ENCODE results near the gene FOXP1. TPM values are rescaled to one million over a fixed set of nuclear protein-coding genes. Genes with fewer than 3 reads are reported as not detected.

Gene FOXP1
- total RNA-seq, 4 donors from 2014 or later: 54.2 to 152 (median 129) TPM

GRCh38 chr3:71281280-71281679, 302.2 kb downstream of the FOXP1 start:
- intact Hi-C loops (cut with DNase I; ENCODE audit: low total_unique reads): no loop called here
- H3K27me3 ChIP-seq: no peaks in the 10 kb centered on the region
- no peaks in the 10 kb centered on the region for H3K9me3 ChIP-seq
- no peak overlapping the region for H3K4me3 ChIP-seq
- H3K36me3 ChIP-seq: no peaks in the 10 kb centered on the region
- TF ChIP-seq POLR2A (IDR thresholded peaks at IDR 0.05): no peak
- TF ChIP-seq CTCF (IDR thresholded peaks at IDR 0.05): no peak
- DNase-seq: no peak
- H3K27ac ChIP-seq: no peak overlapping the region
- H3K4me1 ChIP-seq: no peaks in the 10 kb centered on the region

GRCh38 chr3:71277341-71277740, 306.2 kb downstream of the FOXP1 start:
- intact Hi-C loops (cut with DNase I; ENCODE audit: low total_unique reads): no loop called here
- H3K36me3 ChIP-seq: no peaks in the 10 kb centered on the region
- no peaks in the 10 kb centered on the region for H3K4me1 ChIP-seq
- no peaks in the 10 kb centered on the region for H3K27me3 ChIP-seq
- H3K9me3 ChIP-seq: no peaks in the 10 kb centered on the region
- no peak overlapping the region for H3K27ac ChIP-seq
- no peak for TF ChIP-seq CTCF (IDR thresholded peaks at IDR 0.05)
- no peak for TF ChIP-seq POLR2A (IDR thresholded peaks at IDR 0.05)
- H3K4me3 ChIP-seq: no peak overlapping the region
- no peak for DNase-seq

- TF ChIP-seq CTCF (IDR thresholded peaks at IDR 0.05) (no peak), POLR2A (IDR thresholded peaks at IDR 0.05) (no peak)
- DNase-seq: no peak
- H3K36me3 ChIP-seq: no peaks in the 10 kb centered on the region
- H3K4me3 ChIP-seq: no peak overlapping the region
- H3K27me3 ChIP-seq: no peaks in the 10 kb centered on the region
- intact Hi-C loops (cut with DNase I; ENCODE audit: low total_unique reads): no loop called here
- H3K9me3 ChIP-seq: no peaks in the 10 kb centered on the region
- no peak overlapping the region for H3K27ac ChIP-seq
- H3K4me1 ChIP-seq: no peaks in the 10 kb centered on the region
Measured at GRCh38 chr3:71276531-71276930, 307.0 kb downstream of the FOXP1 start.

- H3K4me1 ChIP-seq: no peaks in the 10 kb centered on the region
- H3K27me3 ChIP-seq: no peaks in the 10 kb centered on the region
- H3K9me3 ChIP-seq: no peaks in the 10 kb centered on the region
- H3K36me3 ChIP-seq: no peaks in the 10 kb centered on the region
- no peak for DNase-seq
- no peak for TF ChIP-seq CTCF (IDR thresholded peaks at IDR 0.05)
- no peak for TF ChIP-seq POLR2A (IDR thresholded peaks at IDR 0.05)
- H3K4me3 ChIP-seq: no peak overlapping the region
- intact Hi-C loops (cut with DNase I; ENCODE audit: low total_unique reads): no loop called here
- no peak overlapping the region for H3K27ac ChIP-seq
Measured at GRCh38 chr3:71273453-71273852, 310.1 kb downstream of the FOXP1 start.

- Histone ChIP-seq H3K4me1 (no peaks in the 10 kb centered on the region), H3K4me3 (no peak overlapping the region), H3K27ac (no peak overlapping the region), H3K9me3 (no peaks in the 10 kb centered on the region), H3K36me3 (no peaks in the 10 kb centered on the region), H3K27me3 (no peaks in the 10 kb centered on the region)
- intact Hi-C loops (cut with DNase I; ENCODE audit: low total_unique reads): no loop called here
- TF ChIP-seq CTCF (IDR thresholded peaks at IDR 0.05) (no peak), POLR2A (IDR thresholded peaks at IDR 0.05) (no peak)
- no peak for DNase-seq
Measured at GRCh38 chr3:71271596-71271995, 311.9 kb downstream of the FOXP1 start.

Data from uterus (tissue), 4 donors.